GM12873 (cell line): Measurements from ENCODE around the gene TUBGCP3.

ENCODE experiments used
- TF ChIP-seq, protein P1 (sequence below): IDR thresholded peaks from 2 replicates; pipeline ENCODE4 v1.5.1; 2012; ENCODE audit warnings: low read depth, mild to moderate bottlenecking, moderate library complexity, low read length, control low read depth; ENCODE audit not compliant: insufficient read depth; ENCODE audit errors: missing control alignments

TUBGCP3 gene, protein sequence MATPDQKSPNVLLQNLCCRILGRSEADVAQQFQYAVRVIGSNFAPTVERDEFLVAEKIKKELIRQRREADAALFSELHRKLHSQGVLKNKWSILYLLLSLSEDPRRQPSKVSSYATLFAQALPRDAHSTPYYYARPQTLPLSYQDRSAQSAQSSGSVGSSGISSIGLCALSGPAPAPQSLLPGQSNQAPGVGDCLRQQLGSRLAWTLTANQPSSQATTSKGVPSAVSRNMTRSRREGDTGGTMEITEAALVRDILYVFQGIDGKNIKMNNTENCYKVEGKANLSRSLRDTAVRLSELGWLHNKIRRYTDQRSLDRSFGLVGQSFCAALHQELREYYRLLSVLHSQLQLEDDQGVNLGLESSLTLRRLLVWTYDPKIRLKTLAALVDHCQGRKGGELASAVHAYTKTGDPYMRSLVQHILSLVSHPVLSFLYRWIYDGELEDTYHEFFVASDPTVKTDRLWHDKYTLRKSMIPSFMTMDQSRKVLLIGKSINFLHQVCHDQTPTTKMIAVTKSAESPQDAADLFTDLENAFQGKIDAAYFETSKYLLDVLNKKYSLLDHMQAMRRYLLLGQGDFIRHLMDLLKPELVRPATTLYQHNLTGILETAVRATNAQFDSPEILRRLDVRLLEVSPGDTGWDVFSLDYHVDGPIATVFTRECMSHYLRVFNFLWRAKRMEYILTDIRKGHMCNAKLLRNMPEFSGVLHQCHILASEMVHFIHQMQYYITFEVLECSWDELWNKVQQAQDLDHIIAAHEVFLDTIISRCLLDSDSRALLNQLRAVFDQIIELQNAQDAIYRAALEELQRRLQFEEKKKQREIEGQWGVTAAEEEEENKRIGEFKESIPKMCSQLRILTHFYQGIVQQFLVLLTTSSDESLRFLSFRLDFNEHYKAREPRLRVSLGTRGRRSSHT

DNA sequence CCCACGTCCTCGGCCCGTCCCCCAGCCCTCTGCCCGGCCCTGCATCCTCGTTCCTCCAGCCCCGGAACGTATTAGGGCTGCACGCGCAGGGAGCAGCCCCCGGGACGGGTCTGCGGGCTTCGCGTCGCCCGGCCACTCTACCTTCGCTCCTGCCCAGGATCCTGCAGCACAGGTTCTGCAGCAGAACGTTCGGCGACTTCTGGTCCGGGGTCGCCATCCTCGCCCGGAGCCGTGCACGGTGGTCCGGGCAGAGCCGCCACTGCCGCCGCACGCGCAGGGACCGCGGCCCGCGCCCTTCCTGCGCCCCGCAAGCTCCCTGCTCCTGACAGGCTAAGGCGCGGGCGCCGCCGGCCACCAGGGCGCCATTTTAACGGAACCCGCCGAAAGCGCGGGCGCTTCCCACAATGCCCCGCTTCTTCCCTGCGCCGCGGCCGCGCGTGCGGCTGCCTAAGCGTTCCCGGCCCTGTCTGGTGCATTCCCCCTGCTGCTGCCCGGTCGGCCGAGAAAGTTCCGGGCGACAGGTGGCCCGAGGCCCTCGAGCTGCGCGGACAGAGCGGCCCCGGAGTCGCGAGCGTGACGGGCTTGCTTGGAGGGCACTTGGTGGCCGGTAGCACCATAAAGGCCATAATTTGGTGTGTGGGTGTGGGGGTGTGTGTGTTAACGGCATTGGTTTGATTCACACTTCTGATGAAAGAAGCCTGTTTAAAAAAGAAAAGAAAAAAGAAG lies at the start of gene TUBGCP3:
Gene TUBGCP3, minus strand, starts transcription at position 390 of the 726 bp plus-strand sequence. Its CDS starts 173 bp downstream, at position 217.
- TF ChIP-seq, protein P1, sequence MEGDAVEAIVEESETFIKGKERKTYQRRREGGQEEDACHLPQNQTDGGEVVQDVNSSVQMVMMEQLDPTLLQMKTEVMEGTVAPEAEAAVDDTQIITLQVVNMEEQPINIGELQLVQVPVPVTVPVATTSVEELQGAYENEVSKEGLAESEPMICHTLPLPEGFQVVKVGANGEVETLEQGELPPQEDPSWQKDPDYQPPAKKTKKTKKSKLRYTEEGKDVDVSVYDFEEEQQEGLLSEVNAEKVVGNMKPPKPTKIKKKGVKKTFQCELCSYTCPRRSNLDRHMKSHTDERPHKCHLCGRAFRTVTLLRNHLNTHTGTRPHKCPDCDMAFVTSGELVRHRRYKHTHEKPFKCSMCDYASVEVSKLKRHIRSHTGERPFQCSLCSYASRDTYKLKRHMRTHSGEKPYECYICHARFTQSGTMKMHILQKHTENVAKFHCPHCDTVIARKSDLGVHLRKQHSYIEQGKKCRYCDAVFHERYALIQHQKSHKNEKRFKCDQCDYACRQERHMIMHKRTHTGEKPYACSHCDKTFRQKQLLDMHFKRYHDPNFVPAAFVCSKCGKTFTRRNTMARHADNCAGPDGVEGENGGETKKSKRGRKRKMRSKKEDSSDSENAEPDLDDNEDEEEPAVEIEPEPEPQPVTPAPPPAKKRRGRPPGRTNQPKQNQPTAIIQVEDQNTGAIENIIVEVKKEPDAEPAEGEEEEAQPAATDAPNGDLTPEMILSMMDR, result no peak

DNA sequence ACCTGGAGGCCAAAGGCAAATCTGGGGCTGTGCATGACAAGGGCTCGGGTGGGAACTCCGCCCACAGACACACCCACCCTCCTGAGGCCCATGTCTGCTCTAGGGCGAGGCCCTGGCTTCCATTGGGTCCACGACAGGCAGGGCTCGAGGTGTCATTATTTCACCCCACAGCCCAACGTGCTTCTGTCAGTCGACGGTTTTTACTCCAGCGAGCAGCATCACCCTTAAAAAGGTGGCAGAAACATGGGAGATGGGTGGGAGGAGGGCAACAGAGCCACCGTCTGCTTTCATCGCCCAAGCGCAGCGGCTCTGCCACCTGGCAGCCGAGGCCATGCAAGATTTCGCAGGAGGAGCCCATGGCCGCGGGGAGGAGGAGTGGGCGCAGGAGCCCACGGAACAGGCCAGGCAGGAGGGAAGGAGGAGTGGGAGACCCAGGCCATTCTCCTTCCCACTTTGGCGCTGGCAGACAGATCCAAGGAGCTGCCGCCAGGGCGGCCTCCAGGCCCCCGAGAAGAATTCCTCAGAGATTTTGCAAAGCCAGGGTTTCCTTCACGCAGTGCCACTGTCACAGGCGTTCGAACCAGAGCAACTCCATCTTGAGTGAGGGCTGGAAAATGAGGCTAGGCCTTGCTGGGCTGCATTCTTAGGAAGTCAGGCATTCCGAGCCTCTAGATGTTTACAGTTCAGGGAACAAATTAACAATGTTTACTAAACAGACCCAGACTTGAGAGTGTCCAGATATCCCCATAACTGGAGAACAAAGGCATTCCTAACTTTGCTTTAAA lies 49.3 kb upstream of the TUBGCP3 start:
- TF ChIP-seq, protein P1, result no peak

DNA sequence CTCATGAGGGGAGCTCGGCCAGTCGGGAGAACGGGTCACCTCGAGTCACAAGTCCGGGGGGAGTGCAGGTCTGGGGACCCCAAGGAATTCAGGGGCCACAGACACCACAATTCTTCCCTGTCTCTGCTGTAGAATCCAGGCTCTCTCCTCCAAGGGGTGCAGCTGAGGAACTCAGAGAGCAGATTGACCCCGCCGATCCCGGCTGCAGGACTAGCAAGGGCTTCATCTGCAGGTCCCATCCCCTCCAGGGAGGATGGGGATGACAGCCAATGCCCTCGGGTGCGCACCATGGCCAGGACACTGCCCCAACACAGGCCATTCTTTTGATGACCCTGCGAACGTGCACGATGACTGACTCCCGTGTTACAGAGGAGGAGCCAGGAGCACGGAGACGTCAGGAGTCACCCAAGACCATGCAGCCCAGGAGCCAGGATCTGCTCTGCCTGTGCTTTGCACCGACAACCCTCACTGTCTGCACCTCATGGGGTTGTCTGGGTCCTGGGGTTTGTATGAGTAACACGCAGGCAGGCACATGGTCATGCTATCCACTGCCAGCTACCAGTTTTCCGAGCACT lies 48.5 kb upstream of the TUBGCP3 start:
- TF ChIP-seq, protein P1, result no peak

DNA sequence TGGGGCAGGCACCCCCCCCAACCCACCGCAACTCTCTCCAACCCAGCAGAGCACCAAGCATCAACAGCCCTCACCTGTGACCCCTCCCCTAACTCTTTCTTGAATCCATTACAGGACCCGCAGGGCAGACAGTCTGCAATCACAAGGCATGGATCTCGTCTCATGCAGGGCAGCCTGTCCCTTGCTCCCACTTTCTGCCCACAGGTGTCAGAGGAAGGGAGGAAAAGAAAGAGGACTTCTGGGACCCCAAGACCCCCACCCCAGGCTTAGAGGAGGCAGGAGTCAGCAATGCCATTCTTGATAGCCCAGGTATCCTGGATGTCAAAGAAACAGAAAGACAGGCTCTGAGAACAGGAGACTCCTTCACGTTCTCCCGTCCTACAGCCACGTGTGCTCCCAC lies 47.4 kb upstream of the TUBGCP3 start:
- TF ChIP-seq, protein P1, result no peak

DNA sequence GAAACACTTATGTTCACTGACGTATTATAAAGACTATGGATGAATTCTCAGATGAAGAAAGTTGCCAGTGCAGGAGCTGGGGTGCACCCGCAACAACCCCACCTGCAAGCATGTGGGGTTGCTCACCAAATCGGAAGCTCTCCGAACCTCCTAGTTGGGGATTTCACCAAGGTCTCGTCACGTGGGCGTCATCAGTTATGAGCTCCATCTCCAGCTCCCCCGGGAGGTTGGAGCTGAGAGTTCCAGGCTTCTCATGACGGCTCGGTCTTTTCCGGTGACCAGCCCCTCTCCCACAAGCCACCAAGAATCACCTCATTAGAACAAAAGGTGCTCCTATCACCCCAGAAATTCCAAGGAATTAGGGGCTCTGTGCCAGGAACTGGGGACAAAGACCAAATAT lies 46.1 kb upstream of the TUBGCP3 start:
- TF ChIP-seq, protein P1, result no peak

DNA sequence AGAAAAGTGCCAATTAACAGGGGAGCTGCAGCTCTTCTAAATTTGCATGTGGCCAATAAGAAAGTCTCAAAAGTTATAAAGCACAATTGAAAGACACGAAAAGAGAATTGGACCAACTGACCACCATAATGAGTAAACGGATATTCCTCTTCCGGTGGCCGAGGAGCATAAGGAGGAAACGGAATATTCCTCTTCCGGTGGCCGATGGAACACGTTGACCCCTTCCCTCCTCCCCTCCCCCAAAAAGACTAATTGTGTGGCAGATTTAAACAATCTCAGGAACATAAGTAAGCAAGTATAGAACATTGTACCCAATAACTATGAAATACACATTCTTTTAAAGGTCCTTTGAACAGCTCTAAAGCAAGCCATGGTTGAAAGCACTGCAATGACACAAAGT lies 41.2 kb upstream of the TUBGCP3 start:
- TF ChIP-seq, protein P1, result no peak
